ENCODE measurements around the gene ATF5. TPM values are rescaled to one million over a fixed set of nuclear protein-coding genes. Genes with fewer than 3 reads are reported as not detected.

The ATF5 gene
- polyA plus RNA-seq, 1 experiment, result 6.3 TPM

DNA sequence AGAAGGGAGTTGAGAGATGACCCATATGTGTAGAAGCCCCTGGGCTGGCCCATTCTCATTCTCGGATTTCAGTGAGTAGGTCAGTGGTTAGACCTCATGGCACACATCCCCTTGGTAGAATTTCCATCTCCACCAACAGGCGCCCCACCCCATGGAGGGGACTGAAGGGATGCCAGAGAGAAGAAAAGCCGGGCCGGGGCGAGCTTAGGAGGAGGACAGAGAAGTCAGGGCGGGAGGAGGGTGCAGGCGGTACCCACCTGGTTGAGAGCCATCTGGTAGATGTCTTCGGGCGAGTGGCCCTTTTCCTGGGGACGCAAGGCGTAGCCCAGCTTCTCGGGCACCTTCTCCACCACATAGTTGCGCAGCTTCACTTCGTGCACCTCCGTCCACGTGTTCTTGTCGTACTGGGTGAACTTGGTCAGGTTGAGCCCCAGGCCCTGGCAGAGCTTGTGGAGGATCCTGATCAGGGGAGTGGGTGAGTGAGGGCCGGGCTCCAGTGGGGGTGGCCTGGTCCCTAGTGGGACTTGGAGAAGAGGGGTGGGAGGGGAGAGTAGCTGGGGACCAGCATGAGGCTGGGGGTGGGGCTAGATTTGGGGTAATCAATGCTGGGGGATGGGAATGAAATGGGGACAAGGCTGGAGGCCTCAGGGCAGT lies 34.9 kb upstream of the ATF5 start:
- ChIA-PET CTCF (no interaction called here), POLR2A (no interaction called here)

DNA sequence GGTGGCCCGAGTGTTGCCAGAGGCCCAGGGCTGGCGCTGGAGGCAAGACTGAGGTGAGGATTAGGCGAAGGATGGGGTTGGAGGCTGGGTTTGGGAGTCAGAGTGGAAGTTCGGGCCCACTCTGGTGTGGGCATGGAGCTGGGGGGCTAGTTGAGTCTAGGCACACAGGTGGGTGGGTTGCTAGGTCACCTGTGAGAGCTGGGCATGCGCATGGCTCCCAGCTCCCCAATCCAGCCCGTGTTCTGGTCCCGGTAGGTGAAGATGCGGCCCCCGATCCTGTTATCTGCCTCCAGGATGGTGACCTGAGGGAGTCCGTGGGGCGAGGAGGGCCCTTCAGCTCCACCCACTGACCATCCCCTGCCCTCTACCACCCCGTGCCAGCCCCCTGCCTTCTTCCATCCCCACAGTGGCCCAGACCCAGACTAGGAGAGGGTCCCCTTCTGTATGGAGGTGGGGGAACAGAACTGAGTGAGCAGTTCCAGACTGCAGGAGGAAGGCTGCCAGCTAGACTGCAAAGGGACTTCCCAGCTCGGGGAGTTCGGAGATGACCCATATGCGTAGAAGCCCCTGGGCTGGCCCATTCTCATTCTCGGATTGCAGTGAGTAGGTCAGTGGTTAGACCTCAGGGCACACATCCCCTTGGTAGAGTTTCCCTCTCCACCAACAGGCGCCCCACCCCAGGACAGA lies 34.0 kb upstream of the ATF5 start:
- TF ChIP-seq, protein P1, sequence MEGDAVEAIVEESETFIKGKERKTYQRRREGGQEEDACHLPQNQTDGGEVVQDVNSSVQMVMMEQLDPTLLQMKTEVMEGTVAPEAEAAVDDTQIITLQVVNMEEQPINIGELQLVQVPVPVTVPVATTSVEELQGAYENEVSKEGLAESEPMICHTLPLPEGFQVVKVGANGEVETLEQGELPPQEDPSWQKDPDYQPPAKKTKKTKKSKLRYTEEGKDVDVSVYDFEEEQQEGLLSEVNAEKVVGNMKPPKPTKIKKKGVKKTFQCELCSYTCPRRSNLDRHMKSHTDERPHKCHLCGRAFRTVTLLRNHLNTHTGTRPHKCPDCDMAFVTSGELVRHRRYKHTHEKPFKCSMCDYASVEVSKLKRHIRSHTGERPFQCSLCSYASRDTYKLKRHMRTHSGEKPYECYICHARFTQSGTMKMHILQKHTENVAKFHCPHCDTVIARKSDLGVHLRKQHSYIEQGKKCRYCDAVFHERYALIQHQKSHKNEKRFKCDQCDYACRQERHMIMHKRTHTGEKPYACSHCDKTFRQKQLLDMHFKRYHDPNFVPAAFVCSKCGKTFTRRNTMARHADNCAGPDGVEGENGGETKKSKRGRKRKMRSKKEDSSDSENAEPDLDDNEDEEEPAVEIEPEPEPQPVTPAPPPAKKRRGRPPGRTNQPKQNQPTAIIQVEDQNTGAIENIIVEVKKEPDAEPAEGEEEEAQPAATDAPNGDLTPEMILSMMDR (IDR thresholded peaks at IDR 0.05; ENCODE audit: low read depth, low read length), result no peak
- H3K4me3 ChIP-seq (ENCODE audit: low read depth, low read length), result no peak overlapping the region
- no peaks in the 10 kb centered on the region for H3K27me3 ChIP-seq (ENCODE audit: control insufficient read depth, insufficient read depth, low read length)
- ChIA-PET POLR2A (no interaction called here), CTCF (no interaction called here)
- H3K27ac ChIP-seq (ENCODE audit: low read depth, low read length), result no peak overlapping the region
- no peak for DNase-seq (ENCODE audit: low read depth, low spot score)
- peaks cover under 1% of the 10 kb centered on the region; the same call in 1 of the 2 replicates for H3K9me3 ChIP-seq (ENCODE audit: control insufficient read depth, insufficient read depth, low read length)

More for the DNA sequence above, 34.9 kb upstream of the ATF5 start:
- no peak overlapping the region for H3K27ac ChIP-seq (ENCODE audit: low read depth, low read length)
- TF ChIP-seq, protein P1 (IDR thresholded peaks at IDR 0.05; ENCODE audit: low read depth, low read length), result no peak
- no peaks in the 10 kb centered on the region for H3K27me3 ChIP-seq (ENCODE audit: control insufficient read depth, insufficient read depth, low read length)
- peaks cover 9% of the 10 kb centered on the region; the same call in 1 of the 2 replicates for H3K9me3 ChIP-seq (ENCODE audit: control insufficient read depth, insufficient read depth, low read length)
- no peak overlapping the region for H3K4me3 ChIP-seq (ENCODE audit: low read depth, low read length)
- no peak for DNase-seq (ENCODE audit: low read depth, low spot score)

DNA sequence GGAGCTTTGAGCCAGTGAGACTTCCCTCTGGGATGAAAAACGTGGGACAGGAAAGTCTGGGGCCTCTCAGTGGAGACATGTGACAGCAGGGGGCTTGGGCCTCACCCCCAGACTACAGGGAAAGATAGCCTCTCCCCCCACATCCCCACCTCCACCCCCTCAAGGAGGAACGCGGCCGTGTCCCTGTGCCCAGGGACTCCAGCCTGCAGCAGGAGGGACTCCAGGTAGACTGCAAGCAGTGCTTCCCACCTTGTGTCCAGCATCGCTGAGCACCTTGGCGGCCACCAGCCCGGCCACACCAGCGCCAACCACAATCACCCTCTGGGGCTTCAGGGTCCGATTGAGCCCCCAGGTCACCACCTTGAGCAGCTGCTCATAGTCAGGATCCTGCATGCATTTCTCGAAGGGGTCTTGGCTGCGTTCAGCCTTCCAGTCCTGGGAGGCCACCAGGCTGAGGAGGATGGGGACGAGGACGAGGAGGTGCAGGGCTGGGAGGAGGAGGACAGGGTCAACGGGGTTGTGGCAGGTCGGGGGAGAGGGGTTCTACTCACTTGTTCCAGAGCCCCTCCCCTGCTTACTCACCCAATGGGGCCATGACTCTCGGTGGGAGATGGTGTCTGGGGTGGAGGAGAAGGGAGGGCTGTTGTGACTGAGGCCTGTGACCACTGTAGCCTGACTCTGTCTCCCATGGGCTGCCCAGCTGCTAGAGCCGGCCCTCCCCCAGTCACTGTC lies 33.3 kb upstream of the ATF5 start:
- TF ChIP-seq, protein P1 (IDR thresholded peaks at IDR 0.05; ENCODE audit: low read depth, low read length), result no peak
- DNase-seq (ENCODE audit: low read depth, low spot score), result no peak
- no peak overlapping the region for H3K27ac ChIP-seq (ENCODE audit: low read depth, low read length)
- no peaks in the 10 kb centered on the region for H3K27me3 ChIP-seq (ENCODE audit: control insufficient read depth, insufficient read depth, low read length)
- ChIA-PET CTCF (no interaction called here), POLR2A (no interaction called here)
- H3K9me3 ChIP-seq (ENCODE audit: control insufficient read depth, insufficient read depth, low read length), result no peaks in the 10 kb centered on the region; the same call in 1 of the 2 replicates
- no peak overlapping the region for H3K4me3 ChIP-seq (ENCODE audit: low read depth, low read length)

DNA sequence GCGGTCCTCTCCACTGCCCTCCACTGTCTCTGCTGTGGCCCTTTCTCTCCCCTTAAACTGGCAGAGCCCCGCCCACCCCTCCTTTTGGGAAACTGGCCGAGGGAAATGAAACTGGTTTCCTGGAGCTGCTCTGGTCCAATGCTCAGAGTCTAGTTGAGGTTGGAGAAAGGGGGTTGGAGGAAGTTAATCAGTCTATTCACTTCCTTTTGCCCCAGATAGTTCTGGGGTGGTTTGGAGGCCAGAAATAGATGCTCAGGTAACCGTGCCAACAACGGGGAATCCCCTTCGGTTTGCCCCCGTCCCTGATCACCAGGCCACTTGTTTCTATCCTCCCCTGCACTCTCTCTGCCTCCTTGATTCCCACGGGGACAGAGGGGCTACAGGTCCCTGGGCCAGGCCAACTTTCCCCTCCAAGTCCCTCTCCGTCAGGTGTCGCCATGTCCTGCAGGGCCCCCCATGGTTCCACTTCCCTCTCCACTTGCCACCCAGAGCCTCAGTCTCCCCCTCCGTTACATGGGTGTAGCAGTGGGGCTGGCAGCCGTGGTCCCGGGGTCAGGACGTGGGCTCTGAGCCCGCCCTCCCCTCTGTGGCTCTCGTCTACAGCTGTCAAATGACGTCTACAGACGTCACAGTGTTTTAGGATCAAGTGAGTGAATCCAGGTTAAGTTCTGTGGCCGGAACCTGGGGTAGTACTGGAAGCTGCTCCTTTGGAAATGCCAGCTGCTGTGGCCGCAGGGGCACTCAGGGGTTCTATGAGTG lies 32.0 kb upstream of the ATF5 start, which contains the start of gene IL4I1:
Gene IL4I1 (minus strand): TSS at position 25 of the 759 bp plus-strand sequence. CDS start 727 bp downstream, outside the sequence.
- H3K4me3 ChIP-seq (ENCODE audit: low read depth, low read length), result no peak within 1 kb of the TSS
- H3K27me3 ChIP-seq (ENCODE audit: control insufficient read depth, insufficient read depth, low read length), result no peaks in the 10 kb centered on the region
- TF ChIP-seq, protein P1 (IDR thresholded peaks at IDR 0.05; ENCODE audit: low read depth, low read length), result no peak
- CTCF ChIA-PET, result no interaction called here
- H3K9me3 ChIP-seq (ENCODE audit: control insufficient read depth, insufficient read depth, low read length), result no peaks in the 10 kb centered on the region; the same call in 1 of the 2 replicates
- no peak for DNase-seq (ENCODE audit: low read depth, low spot score)
- peak within 1 kb of the TSS; percentile 61 for H3K27ac ChIP-seq (ENCODE audit: low read depth, low read length)
- POLR2A ChIA-PET, result interaction anchor here (0.9 kb wide), 1 partner anchor 28 kb away, joined by 3 read pairs; no protein-coding TSS in a partner anchor
